GM12878 (cell line): Measurements from ENCODE around the gene PRDM2. TPM values are rescaled to one million over a fixed set of nuclear protein-coding genes. Genes with fewer than 3 reads are reported as not detected.
A peak's percentile ranks its signal among the peaks of the same experiment; 100 is the strongest.

Source experiments
- ATAC-seq: fragments of 200-7000 bp; cut with Tn5 transposase; 3 replicates; pipeline ENCODE4 v1.9.1; 2020; ENCODE audit warnings: mild to moderate bottlenecking, moderate library complexity
- BruUV-seq: library from RNA; stranded (reverse); fragments of 400-500 nt; replicated peaks from 2 replicates; lab custom pipeline; 2021; lab: Mats Ljungman, UMichigan
- CTCF ChIA-PET: fragments of 300-600 bp; sonication (Branson Sonifier 250); formaldehyde crosslinking; extraction: SDS; loops from one replicate; lab custom pipeline; 2021; ENCODE audit warnings: inconsistent platforms; lab: Yijun Ruan, JAX
- POLR2A ChIA-PET: fragments of 350-600 bp; formaldehyde crosslinking; extraction: SDS; loops from one replicate; lab custom pipeline; 2021; ENCODE audit warnings: inconsistent platforms; lab: Charles Lee
- RAD21 ChIA-PET: fragments of 300-600 bp; sonication (Branson Sonifier 250); formaldehyde crosslinking; loops from one replicate; lab custom pipeline; 2023; ENCODE audit warnings: antibody characterized with exemption; ENCODE audit not compliant: unreplicated experiment; lab: Charles Lee
- SMC1A ChIA-PET: fragments of 300-600 bp; sonication (Branson Sonifier 250); formaldehyde crosslinking; loops from one replicate; lab custom pipeline; 2023; ENCODE audit not compliant: unreplicated experiment, uncharacterized antibody; lab: Charles Lee
- DNase-seq: peaks from one replicate; pipeline ENCODE4 v3.0.0-alpha.2; 2011; ENCODE audit warnings: low read depth, low spot score
- FAIRE-seq: peaks from 3 replicates; lab custom pipeline; 2011; peaks lifted over from hg19 to GRCh38; lab: Jason Lieb, UNC
- H2AFZ ChIP-seq: 2 replicates; pipeline ENCODE4 v1.6.0; 2011; ENCODE audit warnings: low read depth, low read length, control low read depth; ENCODE audit not compliant: control insufficient read depth
- H3K27ac ChIP-seq: 2 replicates; pipeline ENCODE4 v1.5.1; 2011; ENCODE audit warnings: control low read depth; ENCODE audit not compliant: control insufficient read depth, insufficient read depth
- H3K27me3 ChIP-seq, 2 experiments: replicated peaks in 1 of 2; 2 replicates each; pipeline versions ENCODE4 v1.6.0 to v1.6.1; 2011; ENCODE audit warnings: low read length in 1 of 2; ENCODE audit not compliant: control insufficient read depth in 2 of 2, insufficient read depth in 2 of 2
- H3K36me3 ChIP-seq, 2 experiments: 2 replicates each; pipeline ENCODE4 v1.5.1; 2011; ENCODE audit warnings: low read length in 1 of 2; ENCODE audit not compliant: control insufficient read depth in 2 of 2, insufficient read depth in 2 of 2
- H3K4me1 ChIP-seq: 2 replicates; pipeline ENCODE4 v1.6.1; 2011; ENCODE audit warnings: mild to moderate bottlenecking, low read length, moderate library complexity, mixed read lengths; ENCODE audit not compliant: control insufficient read depth, insufficient read depth
- H3K4me2 ChIP-seq: 2 replicates; pipeline ENCODE4 v1.6.0; 2011; ENCODE audit warnings: control low read depth; ENCODE audit not compliant: control insufficient read depth, insufficient read depth
- H3K4me3 ChIP-seq: fragments of 200-600 bp; sonication (generic); 2 replicates; pipeline ENCODE4 v1.5.1; 2016
- H3K79me2 ChIP-seq: 2 replicates; pipeline ENCODE4 v1.6.0; 2011; ENCODE audit warnings: low read length; ENCODE audit not compliant: control insufficient read depth, insufficient read depth
- H3K9ac ChIP-seq: 2 replicates; pipeline ENCODE4 v1.8.0; 2011; ENCODE audit warnings: low read length, control low read depth, mixed read lengths; ENCODE audit not compliant: control insufficient read depth, insufficient read depth
- H3K9me3 ChIP-seq: replicated peaks from 3 replicates; pipeline ENCODE4 v1.5.1; 2011; ENCODE audit warnings: mild to moderate bottlenecking, low read length; ENCODE audit not compliant: control insufficient read depth, insufficient read depth
- H4K20me1 ChIP-seq: 2 replicates; pipeline ENCODE4 v1.6.0; 2011; ENCODE audit not compliant: control insufficient read depth, insufficient read depth
- CREB1 ChIP-seq: IDR thresholded peaks from 2 replicates; pipeline ENCODE4 v1.6.1; 2012; ENCODE audit warnings: low read depth, mild to moderate bottlenecking, inconsistent platforms
- HCFC1 ChIP-seq: fragments of 150-350 bp; IDR thresholded peaks from 2 replicates; pipeline ENCODE4 v1.6.1; 2014; ENCODE audit warnings: low read length
- HDAC2 ChIP-seq: fragments of 200-600 bp; sonication (generic); IDR thresholded peaks from 2 replicates; pipeline ENCODE4 v1.6.1; 2017
- IRF5 ChIP-seq: fragments of 450-650 bp; IDR thresholded peaks from 2 replicates; pipeline ENCODE4 v1.6.1; 2017; ENCODE audit warnings: borderline replicate concordance
- JUNB ChIP-seq: IDR thresholded peaks from 2 replicates; pipeline ENCODE4 v1.6.1; 2016; ENCODE audit warnings: antibody characterized with exemption, mild to moderate bottlenecking
- MLLT1 ChIP-seq: fragments of 450-650 bp; IDR thresholded peaks from 2 replicates; pipeline ENCODE4 v1.6.1; 2016; ENCODE audit warnings: mild to moderate bottlenecking
- POLR2AphosphoS5 ChIP-seq: IDR thresholded peaks from 2 replicates; pipeline ENCODE4 v1.6.1; 2011; ENCODE audit warnings: mild to moderate bottlenecking, low read length, inconsistent platforms
- PRDM15 ChIP-seq: fragments of 450-650 bp; formaldehyde crosslinking; IDR thresholded peaks from 2 replicates; pipeline ENCODE4 v1.4.0; 2020; ENCODE audit warnings: mild to moderate bottlenecking, moderate library complexity
- RB1 ChIP-seq: fragments of 450-650 bp; formaldehyde crosslinking; IDR thresholded peaks from 2 replicates; pipeline ENCODE4 v1.6.1; 2017; ENCODE audit warnings: mild to moderate bottlenecking, borderline replicate concordance
- RFX5 ChIP-seq: IDR thresholded peaks from 2 replicates; pipeline ENCODE4 v1.6.1; 2011; ENCODE audit warnings: low read depth, low read length, improper control_type of control experiment
- SIN3A ChIP-seq: IDR thresholded peaks from 2 replicates; pipeline ENCODE4 v1.6.1; 2012; ENCODE audit warnings: low read depth, low read length, improper control_type of control experiment
- SMARCA5 ChIP-seq: fragments of 450-650 bp; IDR thresholded peaks from 2 replicates; pipeline ENCODE4 v1.6.1; 2017; ENCODE audit warnings: mild to moderate bottlenecking
- ZNF207 ChIP-seq: fragments of 450-650 bp; IDR thresholded peaks from 2 replicates; pipeline ENCODE4 v1.6.1; 2014; ENCODE audit warnings: antibody characterized with exemption, mild to moderate bottlenecking, borderline replicate concordance
- ZNF274 ChIP-seq: IDR thresholded peaks from one replicate; pipeline ENCODE4 v1.8.0; 2011; ENCODE audit not compliant: insufficient read length, insufficient read depth
- WGBS: methylation state at CpG from one replicate; pipeline ENCODE4 v1.1.6; 2016; ENCODE audit warnings: low lambda C conversion rate; ENCODE audit not compliant: insufficient replicate concordance, insufficient coverage; ENCODE audit errors: missing lambda C conversion rate; 5-methylcytosine and 5-hydroxymethylcytosine counted together
- in situ Hi-C: fragments of 300-500 bp; cut with MboI; formaldehyde crosslinking; loops from 9 replicates; pipeline ENCODE4 v1.14.3; 2018; ENCODE audit warnings: mixed read lengths
- intact Hi-C: fragments of 100-400 bp; cut with micrococcal nuclease; formaldehyde crosslinking; loops from one replicate; pipeline ENCODE4 v1.14.2; 2022; ENCODE audit not compliant: unreplicated experiment
- polyA plus RNA-seq, 11 experiments: library from polyadenylated mRNA; depleted of rRNA in 4 of 11; unstranded in 6 of 11; stranded (reverse) in 5 of 11; fragments of >200 nt; fragmentation: Nextera tagmentation in 4 of 11; fragmentation: Illumina TruSeq in 1 of 11; extraction: Ambion mirVana in 4 of 11; extraction: Trizol in 1 of 11; gene quantifications; 1 replicate in 1 of 11; 2 replicates in 10 of 11; pipeline versions ENCODE4 v1.2.1 to v1.2.3, GENCODE V29; 2011 to 2016; ENCODE audit warnings: inconsistent platforms in 2 of 11, missing spikeins in 2 of 11, low read depth in 1 of 11
- total RNA-seq, 4 experiments: library from RNA; depleted of rRNA in 3 of 4; stranded (reverse); fragments of >200 nt in 3 of 4; fragmentation: Illumina TruSeq in 1 of 4; extraction: Trizol in 1 of 4; gene quantifications; 2 replicates each; pipeline versions ENCODE4 v1.2.1 to v1.2.3, GENCODE V29; 2013 to 2021

The PRDM2 gene
- total and polyA plus RNA-seq, 10 of the 15 experiments (the other 5 are each of a cell fraction or from before 2014, with no cell fraction given), result 8.4 to 45.1 (median 23.5) TPM

DNA sequence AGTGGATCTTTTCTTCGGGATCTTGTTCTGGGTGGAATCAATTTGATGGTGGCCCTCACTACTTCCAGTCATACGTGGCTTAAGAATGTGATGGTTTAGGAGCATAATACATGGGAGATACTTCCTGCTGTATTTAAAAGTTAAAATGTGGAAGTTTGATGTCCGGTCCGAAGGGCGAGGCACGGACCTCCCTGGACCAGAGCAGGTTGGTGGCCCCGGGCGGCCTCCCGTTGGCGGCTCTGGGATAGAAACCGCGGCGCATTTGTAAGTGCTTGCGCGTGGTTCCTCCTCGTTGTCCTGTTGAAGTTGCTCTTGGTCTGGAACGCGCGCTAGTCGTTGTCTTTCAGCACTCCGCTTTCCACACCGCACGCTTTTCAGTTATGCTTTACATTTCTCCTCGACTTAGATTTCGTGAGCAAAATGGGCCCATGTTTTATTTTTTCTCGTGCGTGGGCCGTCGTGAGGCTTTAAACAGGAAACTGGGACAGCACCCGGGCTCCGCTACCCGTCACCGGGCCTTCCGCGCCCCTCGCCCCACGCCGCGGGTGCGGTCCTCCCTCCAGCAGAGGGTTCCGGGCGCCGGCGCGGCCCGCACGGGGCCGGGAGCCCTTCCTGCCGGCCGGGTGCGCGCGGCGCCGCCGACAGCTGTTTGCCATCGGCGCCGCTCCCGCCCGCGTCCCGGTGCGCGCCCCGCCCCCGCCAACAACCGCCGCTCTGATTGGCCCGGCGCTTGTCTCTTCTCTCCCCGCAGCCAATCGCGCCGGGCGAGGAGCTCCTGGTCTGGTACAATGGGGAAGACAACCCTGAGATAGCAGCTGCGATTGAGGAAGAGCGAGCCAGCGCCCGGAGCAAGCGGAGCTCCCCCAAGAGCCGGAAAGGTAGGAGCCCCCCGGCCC is 48.9 kb downstream of the PRDM2 start:
- intact Hi-C loops, result loop anchor here (2.0 kb wide), 1 partner anchor 18 kb away; no protein-coding TSS in a partner anchor
- FAIRE-seq, result peak; percentile 47
- 1% methylated on average over 76 of the region's 83 CpGs for WGBS
- 0 out of 2 replicates have a peak, but pooled peaks have one; percentile 57 for TF ChIP-seq SMARCA5
- TF ChIP-seq MLLT1, result no peak
- TF ChIP-seq RB1, result peak; percentile 80; the same call in 1 of the 2 replicates
- peak; percentile 83 for TF ChIP-seq POLR2AphosphoS5
- no peak for TF ChIP-seq IRF5
- 0 out of 2 replicates have a peak, but pooled peaks have one; percentile 33 for TF ChIP-seq CREB1
- peak; percentile 87; the same call in 1 of the 2 replicates for TF ChIP-seq SIN3A
- peak; percentile 61; the same call in 1 of the 2 replicates for TF ChIP-seq ZNF207
- no peak for TF ChIP-seq HDAC2
- no peak for TF ChIP-seq PRDM15
- no peak for TF ChIP-seq RFX5
- TF ChIP-seq ZNF274, result no peak
- TF ChIP-seq JUNB, result no peak
- TF ChIP-seq HCFC1, result no peak; the same call in 1 of the 2 replicates

More for the DNA sequence above, 48.9 kb downstream of the PRDM2 start:
- H3K27ac ChIP-seq, result peak overlapping the region; percentile 72
- SMC1A ChIA-PET, result interaction anchor here (0.7 to 2.5 kb wide), 8 partner anchors 10 to 83 kb away, joined by 3 to 11 read pairs (median 4); no protein-coding TSS in a partner anchor
- H3K27me3 ChIP-seq, result no peaks in the 10 kb centered on the region
- in situ Hi-C loops, result loop anchor here (25.0 kb wide), 1 partner anchor 1587 kb away; the partner anchor contains the start of gene TNFRSF1B
- H3K4me2 ChIP-seq, result peak overlapping the region; percentile 97
- peak overlapping the region; percentile 83 for H2AFZ ChIP-seq
- DNase-seq, result peak; percentile 61
- POLR2A ChIA-PET, result interaction anchor here (0.6 to 2.3 kb wide), 12 partner anchors 8 to 137 kb away, joined by 3 to 12 read pairs (median 6); no protein-coding TSS in a partner anchor
- H3K36me3 ChIP-seq, result peaks cover 2 to 12% of the 10 kb centered on the region in 2 experiments; a peak in 3 of 4 replicates
- ATAC-seq, result peak; percentile 87
- TSS peak; percentile 97 for BruUV-seq
- no peaks in the 10 kb centered on the region for H3K9me3 ChIP-seq
- RAD21 ChIA-PET, result interaction anchor here (0.7 to 3.4 kb wide), 14 partner anchors 11 to 81 kb away, joined by 3 to 28 read pairs (median 4); no protein-coding TSS in a partner anchor
- peaks cover 51% of the 10 kb centered on the region for H3K79me2 ChIP-seq
- CTCF ChIA-PET, result interaction anchor here (0.7 to 1.4 kb wide), 7 partner anchors 9 to 44 kb away, joined by 3 to 6 read pairs (median 3); no protein-coding TSS in a partner anchor
- peak overlapping the region; percentile 63 for H3K9ac ChIP-seq
- H4K20me1 ChIP-seq, result no peaks in the 10 kb centered on the region
- peaks cover 13% of the 10 kb centered on the region for H3K4me1 ChIP-seq
- H3K4me3 ChIP-seq, result peak overlapping the region; percentile 60
